Stimulated activated CD4-positive, alpha-beta T cell treated with anti-CD3 and anti-CD28 coated beads, Interleukin-12 subunit alpha, Interleukin-12 subunit beta, amount 100 ng/mL, for 48 hours (primary cell): ENCODE data around the gene TUBGCP2.
A peak's percentile ranks its signal among the peaks of the same experiment; 100 is the strongest.

ENCODE experiments used
- DNase-seq, 3 donors: peaks; one replicate each; pipeline ENCODE4 v3.0.0-alpha.2; 2020; ENCODE audit warnings: low read depth in 2 of 3, low spot score in 1 of 3

The TUBGCP2 gene

GRCh38 chr10:133308421-133309099 lies at the start of gene TUBGCP2, which contains the start of gene ZNF511:
Gene TUBGCP2 (minus strand): TSS chr10:133308872. CDS start chr10:133302941, 5,931 bp downstream.
Gene ZNF511 (plus strand): TSS chr10:133308914. CDS start chr10:133308944, 30 bp downstream.
- DNase-seq = peak; percentile 74 to 80 (median 79)

DNA sequence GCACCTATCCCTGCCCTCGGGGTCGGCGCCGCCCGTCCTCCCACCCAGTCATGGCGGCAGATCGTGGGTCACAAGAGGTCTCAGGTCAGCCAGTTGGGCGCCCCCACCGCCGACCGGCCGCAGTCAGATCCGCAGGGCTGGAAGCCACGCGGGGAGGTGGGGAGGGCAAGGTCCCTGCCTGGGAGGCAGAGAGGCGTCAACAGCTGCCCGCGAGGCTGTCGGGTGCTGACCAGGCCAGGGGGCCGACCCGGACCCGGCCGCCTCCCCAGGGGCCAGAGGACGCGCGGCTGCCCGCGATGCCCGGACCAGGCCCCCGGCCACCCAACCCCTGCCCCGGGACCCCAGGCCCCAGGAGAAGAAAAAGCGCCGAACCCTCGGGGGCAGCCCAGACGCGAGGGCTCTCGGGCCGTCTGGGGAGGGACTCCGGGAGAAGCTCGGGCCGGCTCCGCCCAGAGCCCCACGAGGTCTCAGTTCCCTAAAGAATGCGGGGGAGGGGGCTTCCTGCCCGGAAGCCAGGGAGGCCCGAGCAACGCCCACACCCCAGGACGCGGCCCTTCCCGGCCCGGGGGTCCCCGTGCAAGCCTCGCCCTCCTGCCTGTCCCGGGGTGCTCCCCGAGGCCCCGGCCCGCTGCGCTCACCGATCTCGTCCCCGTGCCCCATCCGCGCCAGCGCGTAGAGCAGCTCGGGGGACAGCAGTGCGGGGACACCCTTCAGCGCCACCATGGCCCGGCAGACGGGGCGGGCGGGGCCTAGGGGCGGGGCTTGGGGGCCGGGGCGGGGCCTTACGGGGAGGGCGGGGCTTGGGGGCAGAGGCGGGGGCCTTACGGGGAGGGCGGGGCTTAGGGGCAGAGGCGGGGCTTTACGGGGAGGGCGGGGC lies 48.9 kb upstream of the TUBGCP2 start, which contains the start of gene FUOM:
Gene FUOM, minus strand, starts transcription at position 735 of the 877 bp plus-strand sequence. Its CDS starts 12 bp downstream, at position 723.
- DNase-seq = peak; percentile 57 to 68 (median 66)

DNA sequence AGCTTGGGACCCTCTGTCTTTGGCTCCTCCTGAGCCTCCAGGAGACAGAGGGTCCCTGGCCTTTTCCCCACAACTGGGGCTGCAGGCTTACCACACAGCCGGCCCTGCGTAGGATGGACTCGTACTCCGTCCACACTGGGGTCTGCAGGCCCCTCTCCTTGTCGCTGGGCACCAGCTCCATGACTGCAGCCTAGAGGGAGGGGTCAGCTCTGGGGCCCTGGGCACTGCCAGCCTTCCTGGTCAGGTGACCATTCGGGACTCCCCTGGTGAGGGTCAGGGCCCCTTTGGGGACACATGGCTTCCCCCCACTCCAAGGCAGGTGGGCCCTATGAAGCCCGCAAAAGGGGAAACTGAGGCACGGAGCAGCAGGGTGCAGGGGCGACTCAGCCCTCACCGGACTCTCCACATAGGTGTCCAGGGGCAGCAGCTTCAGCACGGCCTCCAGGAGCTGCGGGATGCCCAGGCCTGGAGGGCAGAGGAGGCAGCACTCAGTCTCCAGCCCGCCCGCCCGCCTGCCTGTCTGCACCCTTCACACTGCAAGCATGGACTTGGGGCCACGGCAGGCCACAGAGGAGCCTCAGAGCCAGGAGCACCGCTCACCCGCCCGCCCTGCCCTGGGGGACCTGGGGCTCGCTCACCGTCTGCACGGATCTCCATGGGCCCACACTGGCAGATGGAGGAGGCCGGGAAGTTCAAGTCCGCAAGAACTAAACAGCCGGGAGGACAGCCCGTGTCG lies 48.0 kb upstream of the TUBGCP2 start:
- DNase-seq = no peak

- DNase-seq = no peak
Measured at GRCh38 chr10:133355991-133356390, 47.3 kb upstream of the TUBGCP2 start.

- DNase-seq = no peak
Measured at GRCh38 chr10:133355266-133355665, 46.6 kb upstream of the TUBGCP2 start.

DNA sequence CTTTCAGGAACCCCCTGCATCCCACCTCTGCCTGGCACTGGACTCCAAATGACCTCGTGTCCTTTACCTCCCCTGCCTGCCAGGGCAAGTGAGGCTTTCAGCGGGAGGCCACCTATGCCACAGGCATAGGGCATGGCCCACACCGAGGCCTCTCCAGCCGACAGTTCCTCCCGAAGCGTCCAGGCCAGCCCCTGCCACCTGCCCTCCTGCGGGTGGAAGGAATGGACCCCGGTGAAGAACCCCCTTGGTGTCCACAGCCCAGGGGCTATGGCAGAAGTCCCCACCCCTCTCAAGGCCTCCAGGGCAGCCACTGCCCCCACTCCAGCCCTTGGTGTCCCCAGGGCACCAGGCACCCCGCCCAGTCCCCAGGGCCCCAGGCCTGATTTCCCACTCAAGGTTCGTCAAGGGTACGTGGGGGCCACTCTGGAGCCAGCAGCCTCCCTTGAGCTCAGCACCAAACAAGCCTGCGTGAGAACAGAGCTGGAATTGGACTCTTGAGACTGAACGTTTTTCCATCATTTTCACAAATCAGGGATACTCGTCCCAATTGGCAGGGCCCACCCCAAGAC lies 46.1 kb upstream of the TUBGCP2 start:
- no peak for DNase-seq

GRCh38 chr10:133353988-133354605 lies 45.4 kb upstream of the TUBGCP2 start:
- DNase-seq = no peak

DNA sequence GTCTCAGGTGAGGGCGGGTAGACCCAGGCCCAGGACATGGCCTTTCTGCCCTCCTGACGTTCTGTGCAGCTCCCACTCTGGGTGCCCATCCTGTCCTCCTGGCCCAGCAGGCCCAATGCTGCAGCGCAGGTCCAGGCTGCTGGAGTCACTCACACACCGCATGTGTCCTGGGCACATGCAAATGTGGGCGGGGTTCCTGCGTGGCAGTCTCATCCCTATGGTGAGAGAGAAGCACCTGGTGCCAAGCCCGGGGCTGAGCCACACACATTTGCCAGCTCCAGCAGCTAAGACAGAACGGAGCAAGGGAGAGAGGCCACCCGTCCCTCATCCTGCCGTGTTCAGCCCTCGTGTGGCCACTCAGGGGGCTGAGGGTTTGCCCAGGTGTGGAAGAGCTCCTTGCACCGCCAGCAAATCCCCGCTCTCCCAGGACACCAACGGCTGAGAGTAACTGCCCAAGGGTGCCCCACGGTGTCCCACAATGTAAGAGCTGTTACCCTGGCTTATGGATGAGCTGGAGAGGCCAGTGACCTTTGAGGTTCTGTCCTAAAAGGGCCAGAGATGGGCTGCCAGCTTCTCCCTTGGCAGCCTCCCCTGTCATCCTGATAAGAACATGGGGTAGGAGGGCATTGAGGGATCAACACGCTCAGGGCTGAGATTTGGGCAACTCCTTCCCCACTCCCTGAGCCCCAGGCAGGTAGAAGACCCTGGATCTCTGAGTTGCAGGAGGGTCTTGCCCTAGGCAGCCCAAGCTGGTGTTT lies 44.7 kb upstream of the TUBGCP2 start:
- DNase-seq = no peak

DNA sequence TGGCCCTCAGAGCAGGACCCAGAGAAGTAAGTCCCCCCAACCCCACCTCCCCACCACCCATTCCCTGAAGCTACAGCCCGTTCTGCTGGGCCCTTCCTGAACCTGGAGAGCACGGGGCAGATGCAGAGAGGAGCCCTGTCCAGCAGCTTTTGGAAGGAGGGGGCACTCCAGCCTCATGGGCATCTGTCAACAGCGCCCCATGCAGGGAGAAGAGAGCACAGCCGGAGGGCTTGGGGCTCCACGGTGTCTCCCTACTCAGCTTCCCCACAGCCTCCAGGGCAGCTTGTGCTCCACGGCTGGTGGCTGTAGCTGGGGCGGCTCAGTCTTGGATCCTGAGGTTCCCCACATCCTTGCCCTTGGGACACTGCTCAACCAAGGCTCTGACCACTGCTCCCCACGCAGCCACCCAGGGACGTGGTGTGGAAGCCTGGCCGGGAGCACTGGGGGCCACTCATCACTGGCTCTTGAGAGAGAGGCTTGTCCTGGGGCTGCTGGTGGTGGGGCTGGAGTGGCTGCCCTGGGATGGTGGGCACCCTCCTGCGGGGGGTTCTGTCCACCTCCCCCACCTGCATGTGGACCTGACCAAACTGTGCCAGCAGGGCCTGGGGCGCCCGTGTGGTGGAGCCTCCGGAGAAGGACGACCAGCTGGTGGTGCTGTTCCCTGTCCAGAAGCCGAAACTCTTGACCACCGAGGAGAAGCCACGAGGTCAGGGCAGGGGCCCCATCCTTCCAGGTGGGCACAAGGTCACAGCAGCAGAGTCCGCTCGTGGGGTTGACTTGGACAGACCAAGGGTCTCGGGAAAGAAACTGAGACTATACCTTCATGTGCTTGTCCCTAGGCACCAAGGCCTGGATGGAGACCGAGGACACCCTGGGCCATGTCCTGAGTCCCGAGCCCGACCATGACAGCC lies 43.0 kb upstream of the TUBGCP2 start:
- DNase-seq = no peak

DNA sequence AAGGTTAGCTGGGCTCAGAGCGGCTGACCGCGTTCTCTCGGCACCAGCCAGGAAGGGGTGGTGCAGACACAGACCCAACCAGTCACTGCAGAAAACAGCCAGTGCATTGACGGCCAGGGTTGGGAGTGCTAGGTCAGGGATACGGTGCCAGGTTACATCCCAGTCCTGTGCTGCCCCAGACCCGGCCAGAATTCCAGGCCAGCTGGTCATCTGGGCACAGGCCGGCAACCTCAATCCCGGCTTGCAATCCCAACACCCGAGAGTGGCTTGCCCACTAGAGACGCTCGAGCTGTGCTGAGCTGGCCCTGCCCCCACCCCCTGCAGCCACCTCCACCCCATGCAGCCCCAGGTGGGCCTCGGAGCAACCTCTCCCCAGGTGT lies 42.3 kb upstream of the TUBGCP2 start:
- DNase-seq = no peak

DNA sequence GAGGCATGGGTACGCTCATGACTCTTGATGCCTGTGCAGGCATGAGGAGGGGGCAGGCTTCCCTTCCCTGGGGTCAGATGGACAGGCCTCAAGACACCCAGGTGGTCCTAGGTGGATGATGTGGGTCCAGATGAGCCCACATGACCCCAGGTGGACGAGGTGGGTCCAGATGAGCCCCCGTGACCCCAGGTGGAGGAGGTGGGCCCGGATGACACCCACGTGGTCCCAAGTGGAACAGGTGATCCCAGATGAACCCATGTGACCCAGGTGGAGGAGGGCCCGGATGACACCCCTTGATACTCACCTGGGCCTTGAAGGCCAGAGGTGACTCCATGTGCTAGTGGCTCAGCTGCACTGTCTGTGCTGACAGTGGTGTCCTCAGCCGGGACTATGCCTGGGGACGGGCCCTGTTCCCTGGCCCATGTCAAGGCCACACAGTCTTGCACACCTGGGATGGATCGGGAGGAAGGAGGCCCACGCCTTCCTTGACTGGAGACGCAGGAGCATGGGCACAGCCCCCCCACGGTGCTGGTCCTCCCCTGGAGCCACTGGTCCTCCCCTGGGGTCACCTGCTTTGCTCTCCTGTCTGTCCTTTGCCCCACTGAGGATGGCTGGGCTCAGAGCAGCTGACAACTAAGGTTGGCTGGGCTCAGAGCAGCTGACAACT lies 41.7 kb upstream of the TUBGCP2 start:
- no peak for DNase-seq

DNA sequence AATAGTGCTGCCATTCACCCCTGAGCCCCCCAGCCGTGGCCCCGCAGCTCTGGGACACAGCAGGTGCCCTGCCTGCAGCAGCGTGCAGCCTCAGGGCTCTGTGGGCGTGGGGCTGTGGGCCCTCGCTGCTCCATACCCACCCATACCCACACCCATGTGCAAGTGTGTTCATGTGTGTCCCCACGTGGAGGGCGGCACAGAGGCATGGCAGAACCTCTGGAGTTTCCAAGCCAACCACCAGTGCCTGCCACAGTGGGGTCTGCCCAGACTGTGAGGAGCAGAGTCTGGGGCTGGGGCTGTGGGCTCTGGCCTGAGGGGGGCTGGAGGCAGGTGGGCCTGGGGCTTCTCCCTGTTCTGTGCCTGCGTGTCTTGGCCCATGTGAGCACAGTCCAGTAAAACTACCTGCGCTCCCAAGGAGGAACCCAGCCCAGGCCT lies 40.9 kb upstream of the TUBGCP2 start:
- no peak for DNase-seq

DNA sequence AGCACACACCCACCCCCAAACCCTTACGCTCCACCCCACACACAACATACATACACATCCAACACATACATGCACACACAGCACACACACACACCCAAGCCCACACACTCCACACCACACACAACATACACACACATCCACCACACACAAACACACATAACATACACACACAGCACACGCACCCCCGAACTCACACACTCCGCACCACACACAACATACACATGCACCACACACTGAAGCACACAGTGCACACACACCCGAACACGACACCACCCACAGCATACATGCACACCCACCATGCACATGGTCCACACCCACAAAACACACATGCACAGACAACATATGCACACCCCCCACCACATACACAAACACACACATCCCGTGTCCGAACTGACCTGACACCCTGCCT lies 40.5 kb upstream of the TUBGCP2 start:
- no peak for DNase-seq

GRCh38 chr10:133347710-133348517 lies 39.2 kb upstream of the TUBGCP2 start:
- DNase-seq = no peak

GRCh38 chr10:133346413-133346812 lies 37.7 kb upstream of the TUBGCP2 start:
- no peak for DNase-seq

DNA sequence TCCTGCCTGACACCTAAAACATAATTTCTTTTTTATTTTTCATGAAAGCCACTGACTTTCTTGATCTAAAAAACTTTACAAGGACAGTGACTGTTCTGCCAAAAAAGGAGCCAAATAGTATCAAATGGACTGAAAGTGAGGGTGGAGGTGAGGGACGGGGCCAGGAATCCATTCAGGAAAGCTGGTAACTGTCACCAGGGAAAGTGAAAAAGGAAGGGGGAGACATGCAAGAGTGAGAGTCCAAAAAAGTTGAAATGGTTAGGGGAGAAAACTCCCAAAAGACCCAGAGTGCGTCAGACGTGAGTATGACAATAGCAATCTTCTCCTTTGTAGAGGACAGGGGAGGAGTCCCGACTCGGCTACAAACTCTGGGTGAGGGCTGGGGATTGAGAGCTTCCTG lies 35.6 kb upstream of the TUBGCP2 start:
- DNase-seq = no peak

DNA sequence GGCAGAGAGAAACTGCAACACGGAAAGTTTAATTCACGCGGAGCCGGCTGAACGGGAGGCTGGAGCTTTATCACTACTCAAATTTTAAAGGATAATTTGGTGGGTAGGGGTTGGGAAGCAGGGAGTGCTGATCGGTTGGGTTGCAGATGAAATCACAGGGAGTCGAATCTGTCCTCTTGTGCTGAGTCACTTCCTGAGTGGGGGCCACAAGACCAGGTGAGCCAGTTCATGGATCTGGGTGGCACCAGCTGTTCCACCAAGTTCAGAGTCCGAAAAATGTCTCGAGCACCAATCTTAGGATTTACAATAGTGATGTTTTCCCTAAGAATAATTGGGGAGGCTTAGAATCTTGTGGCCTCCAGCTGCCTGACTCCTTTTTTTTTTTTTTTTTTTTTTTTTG lies 34.9 kb upstream of the TUBGCP2 start:
- DNase-seq = no peak
